ENCODE data around the gene LAPTM4A.
"Not testable (repeated sequence)": the region's sequence is repeated elsewhere in the genome, so short reads cannot be mapped to it uniquely, and the experiment has no call there.

LAPTM4A gene

DNA sequence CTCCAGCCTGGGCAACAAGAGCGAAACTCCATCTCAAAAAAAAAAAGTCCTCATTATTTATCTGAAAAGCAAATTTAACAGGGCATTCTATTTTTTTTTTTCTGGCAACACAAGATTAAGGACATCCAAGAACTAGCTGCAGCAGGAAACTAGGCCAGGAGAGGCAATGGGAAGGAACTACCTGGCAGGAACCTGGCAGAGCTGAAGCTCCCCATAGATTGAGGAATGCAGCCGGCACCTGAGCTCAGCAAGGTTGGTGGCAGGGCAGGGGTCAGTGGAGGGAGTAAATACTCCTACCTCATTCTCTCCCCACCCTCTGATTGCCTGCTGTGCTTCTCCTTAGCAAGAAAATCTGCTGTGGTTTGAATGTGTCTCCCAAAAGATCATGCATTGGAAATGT is 30.4 kb upstream of the LAPTM4A start:
- TF ChIP-seq, protein P1, sequence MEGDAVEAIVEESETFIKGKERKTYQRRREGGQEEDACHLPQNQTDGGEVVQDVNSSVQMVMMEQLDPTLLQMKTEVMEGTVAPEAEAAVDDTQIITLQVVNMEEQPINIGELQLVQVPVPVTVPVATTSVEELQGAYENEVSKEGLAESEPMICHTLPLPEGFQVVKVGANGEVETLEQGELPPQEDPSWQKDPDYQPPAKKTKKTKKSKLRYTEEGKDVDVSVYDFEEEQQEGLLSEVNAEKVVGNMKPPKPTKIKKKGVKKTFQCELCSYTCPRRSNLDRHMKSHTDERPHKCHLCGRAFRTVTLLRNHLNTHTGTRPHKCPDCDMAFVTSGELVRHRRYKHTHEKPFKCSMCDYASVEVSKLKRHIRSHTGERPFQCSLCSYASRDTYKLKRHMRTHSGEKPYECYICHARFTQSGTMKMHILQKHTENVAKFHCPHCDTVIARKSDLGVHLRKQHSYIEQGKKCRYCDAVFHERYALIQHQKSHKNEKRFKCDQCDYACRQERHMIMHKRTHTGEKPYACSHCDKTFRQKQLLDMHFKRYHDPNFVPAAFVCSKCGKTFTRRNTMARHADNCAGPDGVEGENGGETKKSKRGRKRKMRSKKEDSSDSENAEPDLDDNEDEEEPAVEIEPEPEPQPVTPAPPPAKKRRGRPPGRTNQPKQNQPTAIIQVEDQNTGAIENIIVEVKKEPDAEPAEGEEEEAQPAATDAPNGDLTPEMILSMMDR (IDR thresholded peaks at IDR 0.05) = no peak
- no peak for TF ChIP-seq ZFX (IDR thresholded peaks at IDR 0.05; ENCODE audit: borderline replicate concordance)
- H3K27ac ChIP-seq = no peak overlapping the region

DNA sequence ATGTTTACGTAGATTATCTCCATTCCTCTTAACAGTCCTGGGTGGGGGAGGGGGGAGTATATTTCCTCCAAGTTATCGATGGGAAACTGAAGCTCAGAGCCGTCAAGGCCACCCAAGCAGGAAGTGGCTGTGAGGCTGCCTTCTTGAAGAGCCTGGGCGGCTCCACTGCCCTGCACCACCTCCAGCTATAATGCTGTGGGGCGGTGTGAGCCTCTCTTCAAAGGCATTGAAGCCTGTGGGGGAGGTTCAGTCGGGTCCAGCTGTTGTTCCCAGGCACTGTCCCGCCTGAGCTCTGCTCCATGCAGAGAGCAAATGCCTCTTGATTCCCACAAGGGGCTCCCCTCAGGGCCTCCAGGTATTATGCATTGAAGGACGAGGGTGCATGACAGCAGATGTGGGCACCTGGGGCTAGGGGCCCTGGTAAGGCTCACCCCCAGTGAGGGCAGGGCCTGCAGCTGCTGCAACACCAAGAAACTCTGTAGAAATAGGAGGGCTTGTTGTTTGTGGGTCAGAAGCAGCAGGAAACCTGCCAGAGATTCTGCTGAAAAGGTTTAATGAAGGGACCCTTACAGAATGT is 29.5 kb upstream of the LAPTM4A start:
- H3K27ac ChIP-seq = no peak overlapping the region
- TF ChIP-seq, protein P1 (IDR thresholded peaks at IDR 0.05) = no peak
- TF ChIP-seq ZFX (IDR thresholded peaks at IDR 0.05; ENCODE audit: borderline replicate concordance) = no peak

DNA sequence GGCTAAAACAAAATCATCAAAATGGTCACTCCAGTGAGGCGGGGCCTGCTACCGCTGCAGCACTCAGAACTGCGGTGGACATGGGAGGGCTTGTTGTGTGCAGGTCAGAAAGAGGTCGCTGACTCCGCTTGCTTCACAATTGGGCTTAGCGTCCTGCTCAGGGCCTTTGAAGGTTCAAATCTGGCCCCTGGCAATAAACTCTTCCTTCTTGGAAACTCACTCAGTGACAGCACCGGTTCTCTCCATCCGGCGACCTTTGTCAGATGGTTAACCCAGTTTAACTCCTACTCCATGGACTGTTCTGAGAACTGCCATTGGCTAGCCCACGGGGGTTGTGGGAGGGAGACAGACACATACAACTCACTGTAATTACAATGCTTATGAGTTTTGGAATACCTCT is 29.0 kb upstream of the LAPTM4A start:
- TF ChIP-seq ZFX (IDR thresholded peaks at IDR 0.05; ENCODE audit: borderline replicate concordance) = no peak
- TF ChIP-seq, protein P1 (IDR thresholded peaks at IDR 0.05) = no peak
- no peak overlapping the region for H3K27ac ChIP-seq

DNA sequence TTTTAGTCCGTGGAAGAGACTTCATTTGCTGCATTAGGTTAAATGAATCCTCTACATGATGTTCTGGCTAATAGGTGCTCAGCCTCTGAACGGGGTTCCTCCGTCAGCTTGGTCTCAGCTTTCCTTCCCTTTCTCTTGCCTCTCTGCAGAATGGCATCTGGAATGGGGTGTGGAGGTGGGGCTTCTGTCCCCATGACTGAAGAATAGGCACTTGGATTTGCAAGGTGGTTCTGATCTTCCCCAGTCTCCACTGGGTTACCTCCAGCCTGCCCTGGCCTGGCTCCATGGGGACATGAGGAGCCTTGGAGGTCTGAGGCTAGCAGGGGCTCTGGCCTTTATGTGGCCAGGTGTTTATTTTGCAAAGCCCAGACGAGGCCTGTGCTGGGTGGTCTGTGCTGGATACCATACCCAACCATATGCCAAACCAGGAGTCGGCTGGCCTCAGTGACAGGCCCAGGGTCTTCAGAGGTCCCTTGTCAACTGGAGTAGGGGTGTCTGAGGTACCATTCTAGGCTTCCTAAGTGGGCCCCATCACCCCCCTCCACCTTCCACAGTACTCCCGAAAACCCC is 28.2 kb upstream of the LAPTM4A start:
- TF ChIP-seq, protein P1 (IDR thresholded peaks at IDR 0.05) = no peak
- TF ChIP-seq ZFX (IDR thresholded peaks at IDR 0.05; ENCODE audit: borderline replicate concordance) = no peak
- no peak overlapping the region for H3K27ac ChIP-seq

GRCh38 chr2:20077411-20077940 is 26.0 kb upstream of the LAPTM4A start:
- TF ChIP-seq ZFX (IDR thresholded peaks at IDR 0.05; ENCODE audit: borderline replicate concordance) = no peak
- TF ChIP-seq, protein P1 (IDR thresholded peaks at IDR 0.05) = no peak

DNA sequence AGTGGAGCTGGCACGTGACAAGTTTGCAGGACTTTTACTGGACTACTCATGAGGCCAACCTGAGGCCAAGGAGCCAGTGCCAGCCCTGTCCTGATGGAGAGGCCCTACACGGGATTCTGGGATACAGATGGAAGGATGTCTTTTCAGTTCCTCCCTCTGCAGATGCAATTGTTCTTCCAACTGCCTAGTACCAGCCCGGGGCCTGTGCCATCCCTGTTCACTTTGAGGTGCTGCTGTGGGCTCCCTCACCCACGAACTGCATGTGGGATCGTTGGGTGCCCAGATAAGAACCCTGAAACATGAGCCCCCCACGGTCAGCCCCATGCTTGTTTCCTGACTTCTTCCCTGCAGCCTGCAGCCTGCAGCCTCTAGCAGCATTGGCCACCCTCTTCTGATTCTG is 25.3 kb upstream of the LAPTM4A start:
- H3K27ac ChIP-seq = no peak overlapping the region
- TF ChIP-seq, protein P1 (IDR thresholded peaks at IDR 0.05) = no peak
- TF ChIP-seq ZFX (IDR thresholded peaks at IDR 0.05; ENCODE audit: borderline replicate concordance) = no peak

More at GRCh38 chr2:20077411-20077940, 26.0 kb upstream of the LAPTM4A start:
- H3K27ac ChIP-seq = no peak overlapping the region

DNA sequence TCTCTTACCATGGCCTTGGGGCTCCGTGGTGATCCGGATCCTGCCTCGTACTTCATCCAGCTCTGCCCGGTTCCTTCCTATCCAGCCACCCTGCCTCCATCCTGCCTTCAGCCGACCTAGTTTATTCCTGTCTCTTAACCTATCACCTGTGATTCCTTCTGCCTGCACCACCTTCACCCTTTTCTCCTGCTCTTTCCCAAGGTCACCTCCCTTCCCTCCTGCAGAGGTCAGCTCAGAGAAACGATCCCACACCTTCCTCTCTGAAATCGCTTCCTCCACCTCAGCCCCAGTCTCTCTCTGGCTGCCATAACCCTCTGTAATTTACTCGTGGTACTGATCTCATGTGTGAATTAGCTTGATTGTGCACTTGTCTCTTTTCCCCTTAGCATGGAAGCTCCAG is 23.5 kb upstream of the LAPTM4A start:
- TF ChIP-seq ZFX (IDR thresholded peaks at IDR 0.05; ENCODE audit: borderline replicate concordance) = no peak
- TF ChIP-seq, protein P1 (IDR thresholded peaks at IDR 0.05) = no peak
- H3K27ac ChIP-seq = no peak overlapping the region

DNA sequence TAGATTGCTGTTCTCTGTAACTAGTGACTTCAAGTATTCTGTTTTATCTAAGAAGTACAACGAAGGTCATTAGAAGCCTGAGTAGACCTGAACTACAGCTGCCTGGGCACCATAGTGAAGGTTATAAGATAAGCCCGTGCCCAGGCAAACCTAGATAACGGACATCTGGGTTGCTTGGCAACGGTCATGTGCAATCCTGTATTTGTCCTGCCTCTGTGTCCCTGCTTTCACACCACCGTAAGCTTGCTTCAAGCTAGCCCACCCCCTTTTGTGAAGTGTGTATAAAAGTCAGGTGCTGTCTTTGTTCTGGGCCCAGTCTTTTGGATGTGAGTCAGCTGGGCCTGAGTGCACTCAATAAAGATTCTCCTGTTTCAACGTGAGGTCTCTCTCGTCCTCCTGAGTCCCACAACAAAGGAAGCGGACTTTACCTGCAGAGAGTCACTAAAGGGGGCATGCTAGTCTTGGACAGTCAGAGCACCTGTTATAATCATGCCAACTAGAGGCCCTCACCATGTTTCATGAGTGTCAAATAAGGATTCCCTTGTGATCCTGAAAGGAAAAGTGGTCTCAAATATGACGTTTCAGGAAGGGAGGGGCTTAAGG is 22.7 kb upstream of the LAPTM4A start:
- H3K27ac ChIP-seq = not testable (repeated sequence)
